Measurements from ENCODE around the gene PCDHB16.
"Not testable (repeated sequence)": the region's sequence is repeated elsewhere in the genome, so short reads cannot be mapped to it uniquely, and the experiment has no call there.

PCDHB16 gene

GRCh38 chr5:141199359-141200235 is 17.4 kb downstream of the PCDHB16 start, which contains the start of gene PCDHB11:
Gene PCDHB11 (plus strand): TSS chr5:141199627. CDS start chr5:141199775, 148 bp downstream.
- Mint-ChIP-seq H3K27ac (no peak within 1 kb of the TSS), H3K36me3 (ENCODE audit: low read depth) (no peaks in the 10 kb centered on the region), H3K4me3 (no peak within 1 kb of the TSS), H3K4me1 (ENCODE audit: low read depth) (no peaks in the 10 kb centered on the region), H3K9me3 (peaks cover 60% of the 10 kb centered on the region), H3K27me3 (ENCODE audit: low read depth) (no peaks in the 10 kb centered on the region)

DNA sequence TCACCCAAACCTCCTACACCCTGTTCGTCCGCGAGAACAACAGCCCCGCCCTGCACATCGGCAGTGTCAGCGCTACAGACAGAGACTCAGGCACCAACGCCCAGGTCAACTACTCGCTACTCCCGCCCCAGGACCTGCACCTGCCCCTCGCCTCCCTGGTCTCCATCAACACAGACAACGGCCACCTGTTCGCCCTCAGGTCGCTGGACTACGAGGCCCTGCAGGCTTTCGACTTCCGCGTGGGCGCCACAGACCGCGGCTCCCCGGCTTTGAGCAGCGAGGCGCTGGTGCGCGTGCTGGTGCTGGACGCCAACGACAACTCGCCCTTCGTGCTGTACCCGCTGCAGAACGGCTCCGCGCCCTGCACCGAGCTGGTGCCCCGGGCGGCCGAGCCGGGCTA is 18.9 kb downstream of the PCDHB16 start:
- H3K27me3 Mint-ChIP-seq (ENCODE audit: low read depth); H3K4me1 Mint-ChIP-seq (ENCODE audit: low read depth); H3K36me3 Mint-ChIP-seq (ENCODE audit: low read depth); H3K4me3 Mint-ChIP-seq; H3K27ac Mint-ChIP-seq: not testable (repeated sequence)
- H3K9me3 Mint-ChIP-seq, result peaks cover 54% of the 10 kb centered on the region

DNA sequence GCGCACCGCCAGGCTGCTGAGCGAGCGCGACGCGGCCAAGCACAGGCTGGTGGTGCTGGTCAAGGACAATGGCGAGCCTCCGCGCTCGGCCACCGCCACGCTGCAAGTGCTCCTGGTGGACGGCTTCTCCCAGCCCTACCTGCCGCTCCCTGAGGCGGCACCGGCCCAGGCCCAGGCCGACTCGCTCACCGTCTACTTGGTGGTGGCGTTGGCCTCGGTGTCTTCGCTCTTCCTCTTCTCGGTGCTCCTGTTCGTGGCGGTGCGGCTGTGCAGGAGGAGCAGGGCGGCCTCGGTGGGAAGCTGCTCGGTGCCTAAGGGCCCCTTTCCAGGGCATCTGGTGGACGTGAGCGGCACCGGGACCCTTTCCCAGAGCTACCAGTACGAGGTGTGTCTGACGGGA is 19.5 kb downstream of the PCDHB16 start:
- H3K4me1 Mint-ChIP-seq (ENCODE audit: low read depth); H3K36me3 Mint-ChIP-seq (ENCODE audit: low read depth); H3K27me3 Mint-ChIP-seq (ENCODE audit: low read depth); H3K27ac Mint-ChIP-seq; H3K4me3 Mint-ChIP-seq: not testable (repeated sequence)
- H3K9me3 Mint-ChIP-seq, result peaks cover 49% of the 10 kb centered on the region

GRCh38 chr5:141208478-141208877 is 26.3 kb downstream of the PCDHB16 start, which contains the start of gene PCDHB12:
Gene PCDHB12 (plus strand): TSS chr5:141208719. CDS start chr5:141208908, 189 bp downstream.
- Mint-ChIP-seq H3K27me3 (ENCODE audit: low read depth) (no peaks in the 10 kb centered on the region), H3K36me3 (ENCODE audit: low read depth) (peaks cover 2% of the 10 kb centered on the region), H3K9me3 (peaks cover 16% of the 10 kb centered on the region), H3K4me3 (no peak within 1 kb of the TSS), H3K4me1 (ENCODE audit: low read depth) (no peaks in the 10 kb centered on the region), H3K27ac (no peak within 1 kb of the TSS)

DNA sequence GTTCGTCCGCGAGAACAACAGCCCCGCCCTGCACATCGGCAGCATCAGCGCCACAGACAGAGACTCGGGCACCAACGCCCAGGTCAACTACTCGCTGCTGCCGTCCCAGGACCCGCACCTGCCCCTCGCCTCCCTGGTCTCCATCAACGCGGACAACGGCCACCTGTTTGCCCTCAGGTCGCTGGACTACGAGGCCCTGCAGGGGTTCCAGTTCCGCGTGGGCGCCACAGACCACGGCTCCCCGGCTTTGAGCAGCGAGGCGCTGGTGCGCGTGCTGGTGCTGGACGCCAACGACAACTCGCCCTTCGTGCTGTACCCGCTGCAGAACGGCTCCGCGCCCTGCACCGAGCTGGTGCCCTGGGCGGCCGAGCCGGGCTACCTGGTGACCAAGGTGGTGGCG is 28.1 kb downstream of the PCDHB16 start:
- H3K27me3 Mint-ChIP-seq (ENCODE audit: low read depth); H3K27ac Mint-ChIP-seq; H3K36me3 Mint-ChIP-seq (ENCODE audit: low read depth); H3K4me3 Mint-ChIP-seq; H3K4me1 Mint-ChIP-seq (ENCODE audit: low read depth): not testable (repeated sequence)
- peaks cover 27% of the 10 kb centered on the region for H3K9me3 Mint-ChIP-seq

DNA sequence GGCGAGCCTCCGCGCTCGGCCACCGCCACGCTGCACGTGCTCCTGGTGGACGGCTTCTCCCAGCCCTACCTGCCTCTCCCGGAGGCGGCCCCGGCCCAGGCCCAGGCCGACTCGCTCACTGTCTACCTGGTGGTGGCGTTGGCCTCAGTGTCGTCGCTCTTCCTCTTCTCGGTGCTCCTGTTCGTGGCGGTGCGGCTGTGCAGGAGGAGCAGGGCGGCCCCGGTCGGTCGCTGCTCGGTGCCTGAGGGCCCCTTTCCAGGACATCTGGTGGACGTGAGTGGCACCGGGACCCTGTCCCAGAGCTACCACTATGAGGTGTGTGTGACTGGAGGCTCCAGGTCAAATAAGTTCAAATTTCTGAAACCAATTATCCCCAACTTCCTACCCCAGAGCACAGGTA is 28.7 kb downstream of the PCDHB16 start:
- H3K27ac Mint-ChIP-seq; H3K4me1 Mint-ChIP-seq (ENCODE audit: low read depth); H3K27me3 Mint-ChIP-seq (ENCODE audit: low read depth); H3K36me3 Mint-ChIP-seq (ENCODE audit: low read depth); H3K4me3 Mint-ChIP-seq: not testable (repeated sequence)
- H3K9me3 Mint-ChIP-seq, result peaks cover 29% of the 10 kb centered on the region

- H3K27ac Mint-ChIP-seq; H3K4me1 Mint-ChIP-seq (ENCODE audit: low read depth); H3K4me3 Mint-ChIP-seq; H3K27me3 Mint-ChIP-seq (ENCODE audit: low read depth); H3K36me3 Mint-ChIP-seq (ENCODE audit: low read depth): not testable (repeated sequence)
- peaks cover 36% of the 10 kb centered on the region for H3K9me3 Mint-ChIP-seq
These were observed 31.6 kb downstream of the PCDHB16 start, which contains the start of gene PCDHB13 for GRCh38 chr5:141213656-141214339. Gene PCDHB13 (plus strand): TSS chr5:141213919. CDS start chr5:141214124, 205 bp downstream.

DNA sequence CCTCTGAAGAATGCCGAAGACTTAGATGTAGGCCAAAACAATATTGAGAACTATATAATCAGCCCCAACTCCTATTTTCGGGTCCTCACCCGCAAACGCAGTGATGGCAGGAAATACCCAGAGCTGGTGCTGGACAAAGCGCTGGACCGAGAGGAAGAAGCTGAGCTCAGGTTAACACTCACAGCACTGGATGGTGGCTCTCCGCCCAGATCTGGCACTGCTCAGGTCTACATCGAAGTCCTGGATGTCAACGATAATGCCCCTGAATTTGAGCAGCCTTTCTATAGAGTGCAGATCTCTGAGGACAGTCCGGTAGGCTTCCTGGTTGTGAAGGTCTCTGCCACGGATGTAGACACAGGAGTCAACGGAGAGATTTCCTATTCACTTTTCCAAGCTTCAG is 32.4 kb downstream of the PCDHB16 start:
- H3K27me3 Mint-ChIP-seq (ENCODE audit: low read depth); H3K4me3 Mint-ChIP-seq; H3K4me1 Mint-ChIP-seq (ENCODE audit: low read depth); H3K27ac Mint-ChIP-seq; H3K36me3 Mint-ChIP-seq (ENCODE audit: low read depth): not testable (repeated sequence)
- peaks cover 35% of the 10 kb centered on the region for H3K9me3 Mint-ChIP-seq

GRCh38 chr5:141215504-141215903 is 33.3 kb downstream of the PCDHB16 start:
- H3K4me3 Mint-ChIP-seq; H3K4me1 Mint-ChIP-seq (ENCODE audit: low read depth); H3K27ac Mint-ChIP-seq; H3K27me3 Mint-ChIP-seq (ENCODE audit: low read depth); H3K36me3 Mint-ChIP-seq (ENCODE audit: low read depth): not testable (repeated sequence)
- H3K9me3 Mint-ChIP-seq, result peaks cover 41% of the 10 kb centered on the region

- not testable (repeated sequence) for H3K4me3 Mint-ChIP-seq; H3K4me1 Mint-ChIP-seq (ENCODE audit: low read depth); H3K27me3 Mint-ChIP-seq (ENCODE audit: low read depth); H3K36me3 Mint-ChIP-seq (ENCODE audit: low read depth); H3K27ac Mint-ChIP-seq
- H3K9me3 Mint-ChIP-seq, result peaks cover 44% of the 10 kb centered on the region
These were observed 33.8 kb downstream of the PCDHB16 start for GRCh38 chr5:141216035-141216434.

GRCh38 chr5:141223112-141223783 is 41.1 kb downstream of the PCDHB16 start, which contains the start of gene PCDHB14:
Gene PCDHB14 (plus strand): TSS chr5:141223343. CDS start chr5:141223506, 163 bp downstream.
- peaks cover 41% of the 10 kb centered on the region for H3K9me3 Mint-ChIP-seq

GRCh38 chr5:141224844-141225243 is 42.7 kb downstream of the PCDHB16 start:
- not testable (repeated sequence) for H3K27me3 Mint-ChIP-seq (ENCODE audit: low read depth); H3K4me1 Mint-ChIP-seq (ENCODE audit: low read depth); H3K27ac Mint-ChIP-seq; H3K4me3 Mint-ChIP-seq; H3K36me3 Mint-ChIP-seq (ENCODE audit: low read depth)
- H3K9me3 Mint-ChIP-seq, result peaks cover 40% of the 10 kb centered on the region

More at GRCh38 chr5:141223112-141223783, 41.1 kb downstream of the PCDHB16 start, which contains the start of gene PCDHB14:
- H3K27me3 Mint-ChIP-seq (ENCODE audit: low read depth), result no peaks in the 10 kb centered on the region
- H3K36me3 Mint-ChIP-seq (ENCODE audit: low read depth), result no peaks in the 10 kb centered on the region
- no peaks in the 10 kb centered on the region for H3K4me1 Mint-ChIP-seq (ENCODE audit: low read depth)
- no peak within 1 kb of the TSS for H3K27ac Mint-ChIP-seq
- no peak within 1 kb of the TSS for H3K4me3 Mint-ChIP-seq

GRCh38 chr5:141225421-141225820 is 43.2 kb downstream of the PCDHB16 start:
- H3K4me1 Mint-ChIP-seq (ENCODE audit: low read depth); H3K4me3 Mint-ChIP-seq; H3K27me3 Mint-ChIP-seq (ENCODE audit: low read depth); H3K36me3 Mint-ChIP-seq (ENCODE audit: low read depth); H3K27ac Mint-ChIP-seq: not testable (repeated sequence)
- peaks cover 34% of the 10 kb centered on the region for H3K9me3 Mint-ChIP-seq

- Mint-ChIP-seq H3K4me1 (ENCODE audit: low read depth) (peaks cover 2% of the 10 kb centered on the region), H3K4me3 (no peak overlapping the region), H3K27me3 (ENCODE audit: low read depth) (peaks cover 3% of the 10 kb centered on the region), H3K9me3 (peaks cover 41% of the 10 kb centered on the region), H3K27ac (no peak overlapping the region), H3K36me3 (ENCODE audit: low read depth) (peaks cover 2% of the 10 kb centered on the region)
These were observed 52.0 kb downstream of the PCDHB16 start for GRCh38 chr5:141234109-141234667.

All from T-helper 1 cell treated with Interleukin-12 subunit alpha and Interleukin-12 subunit beta and Interleukin-4 antibody, amounts not matched to agents 30 μg/mL and 1 μg/mL, for 36 hours (primary cell).